Stimulated activated CD4-positive, alpha-beta T cell treated with anti-CD3 and anti-CD28 coated beads, Interleukin-15, amount 100 ng/mL, for 1 hour (primary cell): ENCODE measurements around the gene MLPH.

ENCODE experiments used
- DNase-seq, 2 donors: peaks; one replicate each; pipeline ENCODE4 v3.0.0-alpha.2; 2020; ENCODE audit warnings: low read depth in 1 of 2, low spot score in 1 of 2

MLPH gene

GRCh38 chr2:237515621-237516275 is 28.7 kb downstream of the MLPH start:
- DNase-seq, result no peak

- no peak for DNase-seq
Observed at GRCh38 chr2:237517163-237517562, 30.1 kb downstream of the MLPH start.

- DNase-seq, result no peak
Observed at GRCh38 chr2:237517990-237518389, 30.9 kb downstream of the MLPH start.

GRCh38 chr2:237519506-237520245 is 32.6 kb downstream of the MLPH start:
- DNase-seq, result no peak

- DNase-seq, result no peak
Observed at GRCh38 chr2:237520290-237520689, 33.2 kb downstream of the MLPH start.

- no peak for DNase-seq
Observed at GRCh38 chr2:237524631-237525030, 37.6 kb downstream of the MLPH start.

GRCh38 chr2:237525559-237526157 is 38.6 kb downstream of the MLPH start:
- no peak for DNase-seq

- DNase-seq, result no peak
Observed at GRCh38 chr2:237527233-237527632, 40.2 kb downstream of the MLPH start.

- no peak for DNase-seq
Observed at GRCh38 chr2:237527766-237528165, 40.7 kb downstream of the MLPH start.

- DNase-seq, result no peak
Observed at GRCh38 chr2:237529452-237530402, 42.7 kb downstream of the MLPH start.

GRCh38 chr2:237530472-237531433 is 43.7 kb downstream of the MLPH start:
- no peak for DNase-seq

- no peak for DNase-seq
Observed at GRCh38 chr2:237532160-237532559, 45.1 kb downstream of the MLPH start.

- DNase-seq, result no peak
Observed at GRCh38 chr2:237533668-237534161, 46.7 kb downstream of the MLPH start.

- DNase-seq, result no peak
Observed at GRCh38 chr2:237534380-237534779, 47.3 kb downstream of the MLPH start.

- DNase-seq, result no peak
Observed at GRCh38 chr2:237535385-237536082, 48.5 kb downstream of the MLPH start.

GRCh38 chr2:237536083-237536415 is 49.0 kb downstream of the MLPH start:
- no peak for DNase-seq

GRCh38 chr2:237536617-237537016 is 49.6 kb downstream of the MLPH start:
- DNase-seq, result no peak

GRCh38 chr2:237538001-237538720 is 51.1 kb downstream of the MLPH start:
- DNase-seq, result no peak

- no peak for DNase-seq
Observed at GRCh38 chr2:237538901-237539300, 51.9 kb downstream of the MLPH start.
